K562 (cell line): Measurements from ENCODE around the gene MGST3. TPM values are rescaled to one million over a fixed set of nuclear protein-coding genes. Genes with fewer than 3 reads are reported as not detected.

Source experiments
- ATAC-seq: fragments of 200-7000 bp; cut with Tn5 transposase; 3 replicates; pipeline ENCODE4 v1.9.1; 2020; ENCODE audit warnings: moderate library complexity
- BruUV-seq: library from RNA; stranded (reverse); fragments of 400-500 nt; replicated peaks from 2 replicates; lab custom pipeline; 2021; lab: Mats Ljungman, UMichigan
- CTCF ChIA-PET: fragments of 300-600 bp; formaldehyde crosslinking; extraction: SDS; loops from one replicate; lab custom pipeline; 2021; ENCODE audit warnings: low intra/inter-chr PET ratio; lab: Yijun Ruan, JAX
- POLR2A ChIA-PET: fragments of 300-600, 350-650 bp; sonication (Branson Sonifier 250); formaldehyde crosslinking; extraction: SDS; loops from one replicate; lab custom pipeline; 2021; ENCODE audit warnings: antibody characterized with exemption, inconsistent platforms; lab: Yijun Ruan, JAX
- DNase-seq, 4 experiments: peaks; one replicate each; pipeline versions ENCODE4 v3.0.0 to v3.0.0-alpha.2; 2011 to 2018; ENCODE audit warnings: low spot score in 3 of 4, mixed read lengths in 3 of 4; ENCODE audit errors: extremely low read depth in 1 of 4
- FAIRE-seq: peaks from 2 replicates; lab custom pipeline; 2011; peaks lifted over from hg19 to GRCh38; lab: Jason Lieb, UNC
- H2AFZ ChIP-seq: 2 replicates; pipeline ENCODE4 v1.6.0; 2011; ENCODE audit warnings: low read depth, low read length, control low read depth, inconsistent platforms
- H3K27ac ChIP-seq: fragments of 200-600 bp; 3 replicates; pipeline ENCODE4 v1.8.0; 2011; ENCODE audit warnings: low read depth, mild to moderate bottlenecking, control low read depth, inconsistent platforms, low read length, moderate library complexity, mixed read lengths; ENCODE audit errors: extremely low read depth
- H3K27me3 ChIP-seq, 2 experiments: fragments of 300-600 bp in 1 of 2; 2 replicates in 1 of 2; 3 replicates in 1 of 2; pipeline versions ENCODE4 v1.6.0 to v1.8.0; 2011; ENCODE audit warnings: inconsistent platforms in 2 of 2, low read length in 2 of 2, mild to moderate bottlenecking in 1 of 2, mixed read lengths in 1 of 2, moderate library complexity in 1 of 2; ENCODE audit not compliant: control insufficient read depth in 2 of 2, insufficient read depth in 2 of 2
- H3K36me3 ChIP-seq: fragments of 300-600 bp; 3 replicates; pipeline ENCODE4 v1.8.0; 2011; ENCODE audit warnings: mild to moderate bottlenecking, low read length, inconsistent platforms; ENCODE audit not compliant: control insufficient read depth, insufficient read depth
- H3K4me1 ChIP-seq, 2 experiments: fragments of 200-600 bp in 1 of 2; replicated peaks in 1 of 2; 2 replicates in 1 of 2; 3 replicates in 1 of 2; pipeline versions ENCODE4 v1.5.1 to v1.8.0; 2011; ENCODE audit warnings: inconsistent platforms in 2 of 2, low read length in 2 of 2, mild to moderate bottlenecking in 1 of 2, mixed read lengths in 1 of 2, moderate library complexity in 1 of 2; ENCODE audit not compliant: control insufficient read depth in 2 of 2, insufficient read depth in 2 of 2
- H3K4me2 ChIP-seq: 2 replicates; pipeline ENCODE4 v1.6.1; 2011; ENCODE audit warnings: low read length, control low read depth, inconsistent platforms, mixed read lengths; ENCODE audit not compliant: insufficient read depth
- H3K4me3 ChIP-seq: fragments of 200-600 bp; sonication (generic), shearing (Covaris generic); 2 replicates; pipeline ENCODE4 v1.5.1; 2016; ENCODE audit warnings: control low read depth, inconsistent platforms
- H3K79me2 ChIP-seq: fragments of 200-600 bp; 3 replicates; pipeline ENCODE4 v1.8.0; 2011; ENCODE audit warnings: low read length, inconsistent platforms; ENCODE audit not compliant: control insufficient read depth, insufficient read depth
- H3K9ac ChIP-seq, 2 experiments: 2 replicates each; pipeline versions ENCODE4 v1.6.0 to v1.6.1; 2011; ENCODE audit warnings: low read depth in 2 of 2, low read length in 2 of 2, control low read depth in 1 of 2, inconsistent platforms in 1 of 2, mild to moderate bottlenecking in 1 of 2, mixed read lengths in 1 of 2; ENCODE audit not compliant: insufficient read depth in 1 of 2
- H3K9me1 ChIP-seq: one replicate; pipeline ENCODE4 v1.6.0; 2011; ENCODE audit warnings: inconsistent platforms, mild to moderate bottlenecking, low read length, moderate library complexity; ENCODE audit not compliant: control insufficient read depth, insufficient read depth
- H3K9me3 ChIP-seq: replicated peaks from 2 replicates; pipeline ENCODE4 v1.5.1; 2011; ENCODE audit warnings: low read depth, low read length, inconsistent platforms; ENCODE audit not compliant: control insufficient read depth, insufficient read depth
- H4K20me1 ChIP-seq: replicated peaks from 2 replicates; pipeline ENCODE4 v1.6.1; 2011; ENCODE audit warnings: low read length, inconsistent platforms, mixed read lengths; ENCODE audit not compliant: control insufficient read depth, insufficient read depth
- CCNT2 ChIP-seq: IDR thresholded peaks from 2 replicates; pipeline ENCODE4 v1.6.1; 2011; ENCODE audit warnings: borderline replicate concordance, low read depth, mild to moderate bottlenecking, moderate library complexity, mixed read lengths, low read length; ENCODE audit not compliant: insufficient read length; ENCODE audit errors: extremely low read depth
- POLR2A ChIP-seq: fragments of 450-650 bp; conservative IDR thresholded peaks from 2 replicates; pipeline ENCODE4 v1.6.1; 2016
- TFE3 ChIP-seq: fragments of 450-650 bp; formaldehyde crosslinking; IDR thresholded peaks from 2 replicates; pipeline ENCODE4 v1.4.0; 2020; ENCODE audit warnings: mild to moderate bottlenecking, mixed read lengths
- YY1 ChIP-seq, 3 experiments: IDR thresholded peaks; 2 replicates each; pipeline ENCODE4 v1.6.1; 2011; ENCODE audit warnings: low read length in 2 of 3, mild to moderate bottlenecking in 2 of 3, moderate library complexity in 2 of 3, borderline replicate concordance in 1 of 3, control low read depth in 1 of 3, low read depth in 1 of 3; ENCODE audit not compliant: insufficient read depth in 3 of 3, insufficient replicate concordance in 2 of 3, control insufficient read depth in 1 of 3, insufficient read length in 1 of 3; ENCODE audit errors: extremely low read depth in 1 of 3
- ZBTB7A ChIP-seq: IDR thresholded peaks from 2 replicates; pipeline ENCODE4 v1.6.1; 2011; ENCODE audit warnings: low read depth, mild to moderate bottlenecking, low read length, moderate library complexity, borderline replicate concordance; ENCODE audit not compliant: control insufficient read depth
- ZFPM2 ChIP-seq: fragments of 250-450 bp; sonication (Bioruptor Pico); IDR thresholded peaks from 2 replicates; pipeline ENCODE4 v1.5.1; 2022; ENCODE audit warnings: mild to moderate bottlenecking
- ZNF165 ChIP-seq: fragments of 250-450 bp; sonication (Bioruptor Pico); IDR thresholded peaks from 2 replicates; pipeline ENCODE4 v1.4.0; 2020; ENCODE audit warnings: borderline replicate concordance
- ZNF668 ChIP-seq: fragments of 250-450 bp; sonication (Bioruptor Pico); IDR thresholded peaks from 2 replicates; pipeline ENCODE4 v1.8.0; 2022; ENCODE audit warnings: mild to moderate bottlenecking, inconsistent platforms
- WGBS: fragments of 100-300 bp; shearing (Covaris generic); methylation state at CpG from one replicate; pipeline ENCODE4 v1.1.6; 2016; ENCODE audit warnings: low coverage, mixed read lengths; ENCODE audit not compliant: insufficient coverage; ENCODE audit errors: missing lambda C conversion rate; 5-methylcytosine and 5-hydroxymethylcytosine counted together
- in situ Hi-C: fragments of 300-500 bp; cut with MboI; formaldehyde crosslinking; loops from 4 replicates; pipeline ENCODE4 v1.15.0; 2018; ENCODE audit warnings: inconsistent platforms, mixed read lengths
- intact Hi-C: fragments of 100-400 bp; cut with micrococcal nuclease; formaldehyde crosslinking; loops from 2 replicates; pipeline ENCODE4 v1.14.2; 2022
- polyA plus RNA-seq, 8 experiments: library from polyadenylated mRNA; depleted of rRNA in 4 of 8; stranded (reverse) in 5 of 8; unstranded in 3 of 8; fragments of >200 nt; fragmentation: Nextera tagmentation in 2 of 8; fragmentation: Illumina TruSeq in 1 of 8; extraction: Ambion mirVana in 2 of 8; extraction: Trizol in 1 of 8; gene quantifications; 2 replicates each; pipeline versions ENCODE4 v1.2.1 to v1.2.3, GENCODE V29; 2011 to 2014; ENCODE audit warnings: inconsistent platforms in 1 of 8, missing spikeins in 1 of 8
- total RNA-seq, 7 experiments: library from RNA; depleted of rRNA in 6 of 7; stranded (reverse); fragments of >200 nt in 6 of 7; fragmentation: Illumina TruSeq in 2 of 7; extraction: Trizol in 2 of 7; gene quantifications; 2 replicates each; pipeline versions ENCODE4 v1.2.1 to v1.2.3, GENCODE V29; 2011 to 2021; ENCODE audit warnings: low replicate concordance in 1 of 7
- TF ChIP-seq, protein P1 (sequence below): fragments of 450-650 bp; IDR thresholded peaks from 2 replicates; pipeline ENCODE4 v1.6.1; 2017; ENCODE audit warnings: antibody characterized with exemption, mild to moderate bottlenecking

MGST3 gene
- total and polyA plus RNA-seq, 9 of the 15 experiments (the other 6 are each of a cell fraction or from before 2014, with no cell fraction given): 70.7 to 287 (median 105) TPM

DNA sequence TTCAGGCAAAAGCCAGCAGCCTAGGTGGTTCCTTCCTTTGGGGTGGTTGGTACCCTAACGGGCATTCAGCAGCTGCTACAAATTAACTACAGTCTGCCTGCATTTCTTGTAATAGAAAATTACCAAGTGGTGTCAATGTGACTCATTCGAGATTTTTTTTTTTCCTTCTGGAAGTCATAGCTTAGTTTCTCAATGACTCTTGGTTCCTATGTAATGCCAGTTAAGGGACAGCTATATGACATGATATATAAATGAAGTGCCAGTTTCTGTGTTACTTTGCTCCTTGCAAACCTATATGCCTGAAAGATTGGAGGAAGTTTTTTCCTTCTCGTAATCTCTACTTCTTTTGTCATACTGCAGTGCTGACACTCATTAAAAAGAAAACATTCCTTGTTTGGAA lies 2.6 kb downstream of the MGST3 start:
- CTCF ChIA-PET: no interaction called here
- Histone ChIP-seq H3K36me3 (no peaks in the 10 kb centered on the region; the same call in 2 of the 3 replicates), H3K9me3 (no peaks in the 10 kb centered on the region), H3K27ac (no peak overlapping the region), H3K9ac (no peak overlapping the region), H3K9me1 (no peaks in the 10 kb centered on the region), H3K27me3 (no peaks in the 10 kb centered on the region), H3K4me2 (no peak overlapping the region), H4K20me1 (no peaks in the 10 kb centered on the region), H3K4me1 (peaks cover 13 to 23% of the 10 kb centered on the region in 2 experiments; a peak in 4 of 5 replicates), H3K4me3 (no peak overlapping the region), H3K79me2 (peaks cover 26% of the 10 kb centered on the region; the same call in 2 of the 3 replicates), H2AFZ (no peak overlapping the region)
- TF ChIP-seq TFE3 (CRISPR knock-in tag) (no peak), POLR2A (no peak), ZFPM2 (CRISPR knock-in tag) (no peak), ZNF165 (CRISPR knock-in tag) (no peak), CCNT2 (no peak), ZBTB7A (no peak), YY1 (IDR thresholded peaks at IDR 0.05; ENCODE audit: borderline replicate concordance in 1 of 3, control insufficient read depth in 1 of 3, extremely low read depth in 1 of 3, insufficient read depth in 3 of 3, insufficient read length in 1 of 3, insufficient replicate concordance in 2 of 3, low read depth in 1 of 3, low read length in 2 of 3) (no peak), ZNF668 (CRISPR knock-in tag) (no peak)
- TF ChIP-seq, protein P1, sequence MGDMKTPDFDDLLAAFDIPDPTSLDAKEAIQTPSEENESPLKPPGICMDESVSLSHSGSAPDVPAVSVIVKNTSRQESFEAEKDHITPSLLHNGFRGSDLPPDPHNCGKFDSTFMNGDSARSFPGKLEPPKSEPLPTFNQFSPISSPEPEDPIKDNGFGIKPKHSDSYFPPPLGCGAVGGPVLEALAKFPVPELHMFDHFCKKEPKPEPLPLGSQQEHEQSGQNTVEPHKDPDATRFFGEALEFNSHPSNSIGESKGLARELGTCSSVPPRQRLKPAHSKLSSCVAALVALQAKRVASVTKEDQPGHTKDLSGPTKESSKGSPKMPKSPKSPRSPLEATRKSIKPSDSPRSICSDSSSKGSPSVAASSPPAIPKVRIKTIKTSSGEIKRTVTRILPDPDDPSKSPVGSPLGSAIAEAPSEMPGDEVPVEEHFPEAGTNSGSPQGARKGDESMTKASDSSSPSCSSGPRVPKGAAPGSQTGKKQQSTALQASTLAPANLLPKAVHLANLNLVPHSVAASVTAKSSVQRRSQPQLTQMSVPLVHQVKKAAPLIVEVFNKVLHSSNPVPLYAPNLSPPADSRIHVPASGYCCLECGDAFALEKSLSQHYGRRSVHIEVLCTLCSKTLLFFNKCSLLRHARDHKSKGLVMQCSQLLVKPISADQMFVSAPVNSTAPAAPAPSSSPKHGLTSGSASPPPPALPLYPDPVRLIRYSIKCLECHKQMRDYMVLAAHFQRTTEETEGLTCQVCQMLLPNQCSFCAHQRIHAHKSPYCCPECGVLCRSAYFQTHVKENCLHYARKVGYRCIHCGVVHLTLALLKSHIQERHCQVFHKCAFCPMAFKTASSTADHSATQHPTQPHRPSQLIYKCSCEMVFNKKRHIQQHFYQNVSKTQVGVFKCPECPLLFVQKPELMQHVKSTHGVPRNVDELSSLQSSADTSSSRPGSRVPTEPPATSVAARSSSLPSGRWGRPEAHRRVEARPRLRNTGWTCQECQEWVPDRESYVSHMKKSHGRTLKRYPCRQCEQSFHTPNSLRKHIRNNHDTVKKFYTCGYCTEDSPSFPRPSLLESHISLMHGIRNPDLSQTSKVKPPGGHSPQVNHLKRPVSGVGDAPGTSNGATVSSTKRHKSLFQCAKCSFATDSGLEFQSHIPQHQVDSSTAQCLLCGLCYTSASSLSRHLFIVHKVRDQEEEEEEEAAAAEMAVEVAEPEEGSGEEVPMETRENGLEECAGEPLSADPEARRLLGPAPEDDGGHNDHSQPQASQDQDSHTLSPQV: no peak
- 78% methylated on average over 3 of the region's 3 CpGs for WGBS
- POLR2A ChIA-PET: interaction anchor here (0.9 kb wide), 1 partner anchor 14 kb away, joined by 4 read pairs; no protein-coding TSS in a partner anchor
- ATAC-seq (no peak), DNase-seq (no peak), FAIRE-seq (no peak)
- BruUV-seq: no TSS peak
- intact Hi-C loops (no loop called here), in situ Hi-C loops (no loop called here)
